Neuronal stem cell (in vitro differentiated cells): ENCODE measurements around the gene CAMLG.

ENCODE experiments used
- DNase-seq: peaks from one replicate; pipeline ENCODE4 v3.0.0-alpha.2; 2013; ENCODE audit warnings: low spot score
- H2AFZ ChIP-seq: one replicate; pipeline ENCODE4 v1.6.1; 2013; ENCODE audit warnings: mild to moderate bottlenecking, low read length, inconsistent platforms
- H2AK5ac ChIP-seq: 2 replicates; pipeline ENCODE4 v1.6.1; 2013; ENCODE audit warnings: low read depth, mild to moderate bottlenecking, inconsistent platforms, low read length, moderate library complexity, mixed read lengths
- H2BK120ac ChIP-seq: 2 replicates; pipeline ENCODE4 v1.6.1; 2013; ENCODE audit warnings: low read depth, mild to moderate bottlenecking, inconsistent platforms, low read length, moderate library complexity, mixed read lengths
- H2BK12ac ChIP-seq: one replicate; pipeline ENCODE4 v1.6.1; 2013; ENCODE audit warnings: low read length, inconsistent platforms
- H2BK15ac ChIP-seq: 2 replicates; pipeline ENCODE4 v1.6.1; 2013; ENCODE audit warnings: mild to moderate bottlenecking, low read length, inconsistent platforms, mixed read lengths
- H2BK5ac ChIP-seq: one replicate; pipeline ENCODE4 v1.6.1; 2013; ENCODE audit warnings: inconsistent platforms, mild to moderate bottlenecking, low read length, moderate library complexity
- H3K14ac ChIP-seq: one replicate; pipeline ENCODE4 v1.6.1; 2013; ENCODE audit warnings: low read length, inconsistent platforms
- H3K18ac ChIP-seq: 2 replicates; pipeline ENCODE4 v1.6.1; 2013; ENCODE audit warnings: low read length, inconsistent platforms
- H3K23ac ChIP-seq: 2 replicates; pipeline ENCODE4 v1.6.1; 2013; ENCODE audit warnings: low read depth, mild to moderate bottlenecking, mixed read lengths, low read length, inconsistent platforms; ENCODE audit not compliant: poor library complexity
- H3K27ac ChIP-seq: replicated peaks from 3 replicates; pipeline ENCODE4 v1.5.1; 2013; ENCODE audit warnings: low read length, inconsistent platforms
- H3K27me3 ChIP-seq, 3 experiments: 2 replicates each; pipeline ENCODE4 v1.6.1; 2013; ENCODE audit warnings: low read length in 3 of 3, mild to moderate bottlenecking in 2 of 3, inconsistent platforms in 1 of 3, low read depth in 1 of 3, mixed read lengths in 1 of 3, moderate library complexity in 1 of 3; ENCODE audit not compliant: control insufficient read depth in 3 of 3, insufficient read depth in 3 of 3
- H3K36me3 ChIP-seq, 2 donors: replicated peaks in 1 of 2; 2 replicates each; pipeline ENCODE4 v1.6.1; 2013; ENCODE audit warnings: low read length in 2 of 2; ENCODE audit not compliant: control insufficient read depth in 2 of 2, insufficient read depth in 2 of 2
- H3K4ac ChIP-seq: 2 replicates; pipeline ENCODE4 v1.6.1; 2013; ENCODE audit warnings: inconsistent platforms, mild to moderate bottlenecking, low read length, moderate library complexity
- H3K4me1 ChIP-seq, 2 donors: 1 replicate in 1 of 2; 2 replicates in 1 of 2; pipeline ENCODE4 v1.6.1; 2013; ENCODE audit warnings: low read length in 2 of 2, low read depth in 1 of 2; ENCODE audit not compliant: control insufficient read depth in 2 of 2, insufficient read depth in 1 of 2
- H3K4me2 ChIP-seq: one replicate; pipeline ENCODE4 v1.6.1; 2013; ENCODE audit warnings: mild to moderate bottlenecking, low read length, inconsistent platforms; ENCODE audit not compliant: insufficient read depth, poor library complexity, severe bottlenecking
- H3K4me3 ChIP-seq, 2 donors: 2 replicates each; pipeline ENCODE4 v1.5.1; 2013; ENCODE audit warnings: low read length in 2 of 2, mild to moderate bottlenecking in 2 of 2, inconsistent platforms in 1 of 2, moderate library complexity in 1 of 2
- H3K79me1 ChIP-seq: one replicate; pipeline ENCODE4 v1.6.1; 2013; ENCODE audit warnings: low read depth, mild to moderate bottlenecking, inconsistent platforms, low read length, moderate library complexity
- H3K9ac ChIP-seq: one replicate; pipeline ENCODE4 v1.6.1; 2013; ENCODE audit warnings: mild to moderate bottlenecking, low read depth, low read length, inconsistent platforms; ENCODE audit not compliant: poor library complexity
- H3K9me3 ChIP-seq, 2 donors: replicated peaks in 1 of 2; 2 replicates each; pipeline versions ENCODE3 to v1.6.1; 2013; ENCODE audit warnings: low read length in 2 of 2, mild to moderate bottlenecking in 2 of 2, inconsistent platforms in 1 of 2, low read depth in 1 of 2, mixed read lengths in 1 of 2, moderate library complexity in 1 of 2; ENCODE audit not compliant: control insufficient read depth in 2 of 2, insufficient read depth in 1 of 2
- H4K8ac ChIP-seq: one replicate; pipeline ENCODE4 v1.6.1; 2013; ENCODE audit warnings: low read depth, mild to moderate bottlenecking, inconsistent platforms, low read length, moderate library complexity
- H4K91ac ChIP-seq: one replicate; pipeline ENCODE4 v1.6.1; 2013; ENCODE audit warnings: low read length, low read depth, mild to moderate bottlenecking, inconsistent platforms; ENCODE audit not compliant: poor library complexity
- WGBS, 2 donors: extraction: QIAGEN DNeasy Blood & Tissue Kit; methylation state at CpG; one replicate each; pipeline ENCODE4 v1.1.7; 2013; ENCODE audit warnings: missing lambda C conversion rate in 2 of 2, mixed read lengths in 1 of 2; ENCODE audit not compliant: insufficient read length in 2 of 2, insufficient replicate concordance in 1 of 2; ENCODE audit errors: extremely low coverage in 2 of 2; 5-methylcytosine and 5-hydroxymethylcytosine counted together

Gene CAMLG

DNA sequence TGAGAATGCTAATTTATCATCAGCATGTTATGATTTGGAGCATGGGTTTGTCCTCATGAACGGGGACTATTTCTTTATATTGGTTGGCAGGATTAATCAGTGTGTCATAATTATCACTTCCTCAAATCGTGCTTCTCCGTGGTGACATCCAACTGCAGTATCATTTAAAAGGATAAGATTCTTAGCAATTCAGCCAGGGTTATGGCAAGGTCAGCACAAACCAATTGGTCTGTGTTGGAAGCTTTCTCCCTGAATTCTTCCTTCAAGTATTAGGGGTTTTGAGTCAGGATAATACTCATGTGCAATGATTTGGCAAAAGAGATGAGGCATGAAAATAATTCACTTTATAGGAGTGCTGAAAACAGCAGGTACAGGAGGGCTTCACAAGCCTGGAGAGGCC is 5.5 kb upstream of the CAMLG start:
- Histone ChIP-seq H2AFZ (no peak overlapping the region), H3K23ac (no peak overlapping the region), H3K9me3 (no peaks in the 10 kb centered on the region), H2BK120ac (no peak overlapping the region), H2BK5ac (no peak overlapping the region), H3K14ac (no peak overlapping the region), H3K4ac (no peak overlapping the region), H3K27ac (no peak overlapping the region), H3K27me3 (no peaks in the 10 kb centered on the region), H2BK12ac (no peak overlapping the region), H2BK15ac (no peak overlapping the region), H3K4me1 (no peaks in the 10 kb centered on the region), H2AK5ac (no peak overlapping the region), H3K9ac (no peak overlapping the region), H3K36me3 (no peaks in the 10 kb centered on the region), H4K91ac (no peak overlapping the region), H4K8ac (no peak overlapping the region), H3K4me2 (no peak overlapping the region), H3K18ac (no peak overlapping the region), H3K4me3 (no peak overlapping the region), H3K79me1 (no peaks in the 10 kb centered on the region)
- no CpG with 5 or more reads among the region's 3 CpGs for WGBS, 2 donors
- DNase-seq = no peak

DNA sequence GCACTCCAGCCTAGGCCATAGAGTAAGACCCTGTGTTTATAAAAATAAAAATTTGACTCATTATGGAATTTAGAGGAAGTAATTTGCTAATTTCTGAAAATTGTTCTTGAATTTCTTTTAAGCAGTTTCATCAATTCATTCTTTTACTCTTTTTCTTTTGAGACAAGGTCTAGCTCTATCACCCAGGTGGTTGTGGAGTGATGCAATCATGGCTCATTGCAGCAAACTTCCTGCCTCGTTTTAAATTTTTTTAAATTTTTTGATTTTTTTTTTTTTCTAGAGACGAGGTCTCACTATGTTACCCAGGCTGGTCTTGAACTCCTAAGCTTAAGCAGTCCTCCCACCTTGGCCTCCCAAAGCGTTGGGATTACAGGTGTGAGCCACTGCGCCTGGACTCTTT is 3.1 kb upstream of the CAMLG start:
- no peak overlapping the region for H2AK5ac ChIP-seq
- no peak overlapping the region for H4K8ac ChIP-seq
- H4K91ac ChIP-seq = no peak overlapping the region
- no peaks in the 10 kb centered on the region for H3K4me1 ChIP-seq
- no peaks in the 10 kb centered on the region for H3K27me3 ChIP-seq
- no peak overlapping the region for H3K14ac ChIP-seq
- peaks cover 4% of the 10 kb centered on the region for H3K79me1 ChIP-seq
- H3K4ac ChIP-seq = no peak overlapping the region
- H2AFZ ChIP-seq = no peak overlapping the region
- H3K18ac ChIP-seq = no peak overlapping the region
- no peak overlapping the region for H3K23ac ChIP-seq
- no peak overlapping the region for H2BK15ac ChIP-seq
- no peak overlapping the region for H2BK120ac ChIP-seq
- no peak overlapping the region for H2BK12ac ChIP-seq
- no peaks in the 10 kb centered on the region for H3K36me3 ChIP-seq
- WGBS, 2 donors = no CpG with 5 or more reads among the region's 4 CpGs
- H3K9me3 ChIP-seq = no peaks in the 10 kb centered on the region
- no peak overlapping the region for H3K9ac ChIP-seq
- no peak overlapping the region for H2BK5ac ChIP-seq
- no peak overlapping the region for H3K4me3 ChIP-seq
- H3K27ac ChIP-seq = no peak overlapping the region
- H3K4me2 ChIP-seq = no peak overlapping the region
- DNase-seq = no peak

DNA sequence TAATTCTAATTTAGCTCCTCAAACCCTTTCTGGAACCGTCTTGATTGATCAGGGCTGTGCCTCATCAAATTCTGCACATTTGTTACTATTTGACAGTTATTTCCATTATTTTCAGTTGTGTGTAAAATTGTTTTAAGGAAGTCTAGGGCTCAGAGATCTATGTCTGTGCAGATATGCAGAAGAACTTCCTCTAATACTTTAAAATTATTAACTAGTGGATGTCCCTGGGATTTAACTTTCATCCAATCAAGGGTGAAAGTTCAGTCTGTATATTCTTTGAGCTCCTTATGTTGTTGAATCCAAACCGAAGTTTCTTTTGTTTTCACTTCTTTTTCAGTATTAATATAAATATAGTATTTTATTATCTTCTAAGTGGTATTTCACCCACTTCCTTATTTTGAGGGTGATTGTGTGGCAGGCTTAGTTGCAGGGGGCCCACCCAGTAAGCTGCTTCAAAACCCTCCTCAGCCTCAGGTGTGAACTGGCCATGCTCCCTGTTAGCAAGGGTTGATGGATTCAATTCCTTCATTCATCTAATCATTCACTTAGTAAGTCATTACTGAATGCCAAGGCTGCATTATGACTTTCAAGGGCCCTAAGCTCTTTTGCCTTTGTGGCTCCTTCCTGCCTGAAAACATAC is 2.1 kb upstream of the CAMLG start:
- Histone ChIP-seq H3K27me3 (no peaks in the 10 kb centered on the region), H3K4me2 (no peak overlapping the region), H3K79me1 (peaks cover 4% of the 10 kb centered on the region), H2BK15ac (no peak overlapping the region), H4K91ac (no peak overlapping the region), H2AFZ (no peak overlapping the region), H3K14ac (no peak overlapping the region), H3K18ac (no peak overlapping the region), H3K4ac (no peak overlapping the region), H3K9ac (no peak overlapping the region), H3K4me1 (no peaks in the 10 kb centered on the region), H2BK5ac (no peak overlapping the region), H3K9me3 (no peaks in the 10 kb centered on the region), H2AK5ac (no peak overlapping the region), H4K8ac (no peak overlapping the region), H3K23ac (no peak overlapping the region), H2BK12ac (no peak overlapping the region), H3K27ac (no peak overlapping the region), H3K4me3 (no peak overlapping the region), H3K36me3 (peaks cover 0 to 5% of the 10 kb centered on the region in 2 donors), H2BK120ac (no peak overlapping the region)
- WGBS, 2 donors = no CpG with 5 or more reads among the region's 2 CpGs
- DNase-seq = no peak

DNA sequence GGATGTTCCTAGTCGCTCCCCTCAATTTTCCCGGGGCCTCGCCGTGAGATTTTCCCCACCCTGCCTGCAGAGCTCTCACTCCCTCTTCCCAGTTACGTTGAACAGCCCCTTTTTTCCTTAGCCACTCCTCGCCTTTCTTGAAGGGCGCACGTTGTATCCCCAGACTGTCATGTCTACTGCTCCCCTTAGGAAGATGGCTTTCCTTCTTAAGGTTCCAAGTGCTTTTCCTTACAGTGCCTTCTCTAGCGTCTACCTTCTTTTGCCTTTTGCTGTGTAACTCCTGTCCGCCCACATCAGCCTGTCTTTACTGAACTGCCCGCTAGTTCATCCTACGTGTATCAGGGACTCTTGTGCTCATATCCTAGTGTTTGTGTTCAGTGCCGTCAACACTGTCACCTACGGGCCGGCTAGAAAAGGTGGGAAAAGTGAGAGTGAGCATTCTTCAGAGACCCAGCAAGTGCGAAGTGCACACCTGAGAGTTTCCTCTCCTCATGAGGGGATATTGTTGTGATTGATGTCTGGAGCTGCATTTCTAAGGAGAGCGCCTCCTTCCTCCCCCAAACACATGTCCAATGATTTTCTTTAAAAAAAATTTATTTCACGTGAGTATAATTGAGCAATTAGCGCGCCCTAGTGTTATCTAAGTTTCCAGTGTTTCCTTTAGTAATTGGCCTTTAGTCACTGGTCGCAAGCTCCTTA is 764 bp downstream of the CAMLG start:
- no peak overlapping the region for H2BK120ac ChIP-seq
- H2BK5ac ChIP-seq = no peak overlapping the region
- peak overlapping the region; percentile 69 to 94 for H3K4me3 ChIP-seq
- WGBS, 2 donors = no CpG with 5 or more reads among the region's 21 CpGs
- H3K79me1 ChIP-seq = peaks cover 4% of the 10 kb centered on the region
- H2BK12ac ChIP-seq = no peak overlapping the region
- no peak overlapping the region for H4K8ac ChIP-seq
- H3K4ac ChIP-seq = no peak overlapping the region
- H2BK15ac ChIP-seq = no peak overlapping the region
- no peak overlapping the region for H3K14ac ChIP-seq
- H3K18ac ChIP-seq = peak overlapping the region; percentile 92
- peaks cover 0 to 27% of the 10 kb centered on the region in 2 donors for H3K36me3 ChIP-seq
- H3K4me2 ChIP-seq = peak overlapping the region; percentile 77
- H3K9ac ChIP-seq = peak overlapping the region; percentile 82
- peak; percentile 27 for DNase-seq
- H2AFZ ChIP-seq = peak overlapping the region; percentile 94
- H3K4me1 ChIP-seq = no peaks in the 10 kb centered on the region
- no peak overlapping the region for H3K27ac ChIP-seq
- no peaks in the 10 kb centered on the region for H3K27me3 ChIP-seq
- no peak overlapping the region for H4K91ac ChIP-seq
- no peak overlapping the region for H2AK5ac ChIP-seq
- no peaks in the 10 kb centered on the region for H3K9me3 ChIP-seq
- no peak overlapping the region for H3K23ac ChIP-seq
